Osteocyte (in vitro differentiated cells): ENCODE data around the gene PDCD11. TPM values are rescaled to one million over a fixed set of nuclear protein-coding genes. Genes with fewer than 3 reads are reported as not detected.

ENCODE experiments used
- DNase-seq: peaks from one replicate; pipeline ENCODE4 v3.0.0; 2021; ENCODE audit warnings: mixed read lengths; ENCODE audit not compliant: unreplicated experiment; ENCODE audit errors: extremely low spot score
- H3K27ac Mint-ChIP-seq: one replicate; pipeline ENCODE4 v1.8.0; 2021; ENCODE audit warnings: mild to moderate bottlenecking, mixed read lengths; ENCODE audit not compliant: unreplicated experiment
- H3K27me3 Mint-ChIP-seq: one replicate; pipeline ENCODE4 v1.8.0; 2021; ENCODE audit warnings: mixed read lengths; ENCODE audit not compliant: unreplicated experiment
- H3K36me3 Mint-ChIP-seq: one replicate; pipeline ENCODE4 v1.8.0; 2021; ENCODE audit warnings: mixed read lengths; ENCODE audit not compliant: unreplicated experiment
- H3K4me1 Mint-ChIP-seq: one replicate; pipeline ENCODE4 v1.8.0; 2021; ENCODE audit warnings: mixed read lengths; ENCODE audit not compliant: unreplicated experiment
- H3K4me3 Mint-ChIP-seq: one replicate; pipeline ENCODE4 v1.8.0; 2021; ENCODE audit warnings: mild to moderate bottlenecking, moderate library complexity, mixed read lengths; ENCODE audit not compliant: unreplicated experiment
- H3K9me3 Mint-ChIP-seq: one replicate; pipeline ENCODE4 v1.8.0; 2021; ENCODE audit warnings: mixed read lengths; ENCODE audit not compliant: unreplicated experiment
- CTCF ChIP-seq: fragments of 200-600 bp; sonication (generic); IDR thresholded peaks from 2 replicates; pipeline ENCODE4 v1.5.0; 2021; ENCODE audit warnings: antibody characterized with exemption, mild to moderate bottlenecking, moderate library complexity
- total RNA-seq: library from RNA; stranded (reverse); gene quantifications from 2 replicates; pipeline ENCODE4 v1.2.1, GENCODE V29; 2021

PDCD11 gene
- total RNA-seq, 1 donor from 2014 or later, result 32.6 TPM

- Mint-ChIP-seq H3K4me1 (no peaks in the 10 kb centered on the region), H3K27ac (no peak within 1 kb of the TSS), H3K27me3 (no peaks in the 10 kb centered on the region), H3K9me3 (no peaks in the 10 kb centered on the region), H3K4me3 (no peak within 1 kb of the TSS), H3K36me3 (no peaks in the 10 kb centered on the region)
- no peak for DNase-seq
- TF ChIP-seq CTCF, result no peak
Measured at GRCh38 chr10:103458720-103459119, 62.3 kb downstream of the PDCD11 start, which contains the start of gene CALHM1. Gene CALHM1 (minus strand): TSS chr10:103458900. CDS start chr10:103458751, 149 bp downstream.

GRCh38 chr10:103459615-103460014 lies 63.2 kb downstream of the PDCD11 start:
- no peak for TF ChIP-seq CTCF
- H3K27ac Mint-ChIP-seq, result no peak overlapping the region
- no peaks in the 10 kb centered on the region for H3K36me3 Mint-ChIP-seq
- H3K9me3 Mint-ChIP-seq, result no peaks in the 10 kb centered on the region
- no peak overlapping the region for H3K4me3 Mint-ChIP-seq
- no peaks in the 10 kb centered on the region for H3K27me3 Mint-ChIP-seq
- no peak for DNase-seq
- no peaks in the 10 kb centered on the region for H3K4me1 Mint-ChIP-seq

- no peak overlapping the region for H3K4me3 Mint-ChIP-seq
- no peaks in the 10 kb centered on the region for H3K27me3 Mint-ChIP-seq
- no peak for TF ChIP-seq CTCF
- H3K36me3 Mint-ChIP-seq, result no peaks in the 10 kb centered on the region
- peaks cover 11% of the 10 kb centered on the region for H3K4me1 Mint-ChIP-seq
- H3K27ac Mint-ChIP-seq, result no peak overlapping the region
- H3K9me3 Mint-ChIP-seq, result no peaks in the 10 kb centered on the region
- DNase-seq, result no peak
Measured at GRCh38 chr10:103463499-103463898, 67.1 kb downstream of the PDCD11 start.

GRCh38 chr10:103465411-103466179 lies 69.2 kb downstream of the PDCD11 start:
- H3K9me3 Mint-ChIP-seq, result no peaks in the 10 kb centered on the region
- TF ChIP-seq CTCF, result no peak

GRCh38 chr10:103466734-103467133 lies 70.3 kb downstream of the PDCD11 start:
- Mint-ChIP-seq H3K27ac (peak overlapping the region; percentile 23), H3K36me3 (no peaks in the 10 kb centered on the region), H3K4me3 (no peak overlapping the region), H3K4me1 (peaks cover 18% of the 10 kb centered on the region), H3K27me3 (no peaks in the 10 kb centered on the region), H3K9me3 (no peaks in the 10 kb centered on the region)
- no peak for TF ChIP-seq CTCF
- no peak for DNase-seq

More at GRCh38 chr10:103465411-103466179, 69.2 kb downstream of the PDCD11 start:
- no peak for DNase-seq
- Mint-ChIP-seq H3K27ac (no peak overlapping the region), H3K36me3 (no peaks in the 10 kb centered on the region), H3K4me1 (peaks cover 11% of the 10 kb centered on the region), H3K27me3 (no peaks in the 10 kb centered on the region), H3K4me3 (no peak overlapping the region)
